Measurements from ENCODE around the gene ITGB5.

ITGB5 gene

DNA sequence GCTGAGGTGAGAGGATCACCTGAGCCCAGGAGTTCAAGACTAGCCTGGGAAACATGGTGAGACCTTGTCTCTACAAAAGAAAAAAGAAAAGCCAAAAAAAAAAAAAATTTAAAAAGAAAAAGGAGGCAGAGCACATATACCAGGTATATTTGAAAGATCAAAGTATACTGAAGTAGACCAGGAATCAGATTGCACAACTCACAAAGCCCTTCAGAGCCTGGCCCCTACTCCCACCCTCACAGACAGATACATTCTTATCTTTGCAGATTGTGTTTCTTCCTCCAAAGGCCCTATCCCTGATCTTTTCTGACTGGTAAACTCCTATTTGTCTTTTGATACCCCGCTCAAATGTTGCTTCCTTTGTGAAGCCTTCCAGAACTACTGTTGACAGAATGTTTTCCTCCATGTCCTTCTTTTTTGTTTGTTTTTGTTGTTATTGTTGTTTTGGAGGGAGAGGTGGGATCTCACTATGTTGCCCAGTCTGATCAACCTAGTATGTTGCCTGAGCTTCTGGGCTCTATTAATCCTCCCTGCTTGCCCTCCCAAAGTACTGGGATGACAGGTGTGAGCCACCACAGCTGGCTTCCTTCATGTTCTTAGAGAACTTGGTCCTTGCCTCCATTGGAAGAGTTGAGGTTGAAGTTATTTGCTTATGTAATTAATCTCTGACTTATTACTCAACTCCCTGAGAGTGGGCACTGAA, 9.8 kb upstream of the ITGB5 start:
- in situ Hi-C loops (cut with MboI; ENCODE audit: low sequenced_read_pairs), result no loop called here

DNA sequence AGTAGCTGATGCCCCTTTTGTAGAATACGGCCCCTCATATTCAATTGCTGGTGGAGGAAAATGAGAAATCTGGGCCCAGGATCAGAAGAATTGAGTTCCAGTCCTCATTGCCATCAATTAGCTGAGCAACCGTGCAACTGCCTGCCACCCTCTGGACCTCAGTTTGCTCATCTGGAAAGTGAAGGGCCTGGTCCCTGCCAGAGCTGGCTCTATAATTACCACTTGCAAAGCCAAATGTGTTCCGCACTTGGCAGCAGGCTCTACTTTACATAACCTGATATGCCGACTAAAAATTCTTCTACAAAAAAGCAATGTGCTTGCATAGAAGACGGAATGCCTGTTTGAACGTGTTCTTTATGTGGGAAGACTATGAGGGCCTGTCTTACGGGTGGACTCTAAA, 8.6 kb upstream of the ITGB5 start:
- in situ Hi-C loops (cut with MboI; ENCODE audit: low sequenced_read_pairs), result no loop called here

DNA sequence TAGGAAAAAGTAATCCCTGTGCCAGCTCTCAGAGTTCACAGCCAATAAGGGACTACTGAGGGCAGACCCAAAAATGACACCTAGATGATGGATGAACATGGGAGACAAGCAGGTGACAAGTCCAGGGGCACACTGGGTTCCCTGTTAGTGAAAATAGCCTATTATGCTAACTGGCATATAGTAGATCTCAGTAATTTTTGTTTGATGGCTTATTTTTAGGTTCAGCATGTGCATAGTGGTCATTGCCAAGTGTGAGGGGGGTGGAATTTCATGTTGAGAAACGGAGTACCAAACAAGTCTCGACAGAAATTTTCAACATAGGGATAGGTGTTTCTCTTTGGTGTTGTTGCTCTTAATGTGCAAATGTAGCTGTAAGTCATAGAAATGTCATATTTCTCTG, 6.4 kb upstream of the ITGB5 start:
- in situ Hi-C loops (cut with MboI; ENCODE audit: low sequenced_read_pairs), result no loop called here

DNA sequence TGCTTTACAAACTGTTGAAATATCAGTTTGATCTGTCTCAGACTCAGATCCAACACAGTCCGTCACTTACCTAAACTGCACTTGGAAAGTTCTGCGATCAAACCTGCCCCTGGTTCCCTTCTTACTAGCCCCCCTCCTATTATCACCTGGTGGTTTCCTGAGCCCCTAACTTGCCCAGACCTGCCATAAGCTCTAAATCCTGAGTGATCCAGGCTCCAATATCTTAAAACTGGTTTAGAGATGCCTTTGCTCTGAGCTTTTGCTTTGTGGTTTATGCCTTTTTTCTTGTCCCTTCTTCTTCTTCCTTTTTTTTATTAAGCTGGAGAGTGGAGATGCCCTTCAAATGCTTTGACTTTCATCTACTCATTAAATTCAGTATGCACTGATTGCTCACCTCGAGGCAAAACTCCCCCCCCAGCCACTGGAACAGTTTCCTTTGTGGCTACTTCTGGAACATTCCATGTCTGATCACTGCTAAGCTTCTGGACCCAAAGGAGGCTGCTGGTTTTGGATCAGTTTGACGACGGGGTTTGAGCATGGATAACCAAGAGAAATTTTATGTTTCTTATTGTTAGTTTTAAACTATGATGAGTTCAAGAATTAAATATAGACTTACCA, 3.5 kb upstream of the ITGB5 start:
- in situ Hi-C loops (cut with MboI; ENCODE audit: low sequenced_read_pairs), result no loop called here

DNA sequence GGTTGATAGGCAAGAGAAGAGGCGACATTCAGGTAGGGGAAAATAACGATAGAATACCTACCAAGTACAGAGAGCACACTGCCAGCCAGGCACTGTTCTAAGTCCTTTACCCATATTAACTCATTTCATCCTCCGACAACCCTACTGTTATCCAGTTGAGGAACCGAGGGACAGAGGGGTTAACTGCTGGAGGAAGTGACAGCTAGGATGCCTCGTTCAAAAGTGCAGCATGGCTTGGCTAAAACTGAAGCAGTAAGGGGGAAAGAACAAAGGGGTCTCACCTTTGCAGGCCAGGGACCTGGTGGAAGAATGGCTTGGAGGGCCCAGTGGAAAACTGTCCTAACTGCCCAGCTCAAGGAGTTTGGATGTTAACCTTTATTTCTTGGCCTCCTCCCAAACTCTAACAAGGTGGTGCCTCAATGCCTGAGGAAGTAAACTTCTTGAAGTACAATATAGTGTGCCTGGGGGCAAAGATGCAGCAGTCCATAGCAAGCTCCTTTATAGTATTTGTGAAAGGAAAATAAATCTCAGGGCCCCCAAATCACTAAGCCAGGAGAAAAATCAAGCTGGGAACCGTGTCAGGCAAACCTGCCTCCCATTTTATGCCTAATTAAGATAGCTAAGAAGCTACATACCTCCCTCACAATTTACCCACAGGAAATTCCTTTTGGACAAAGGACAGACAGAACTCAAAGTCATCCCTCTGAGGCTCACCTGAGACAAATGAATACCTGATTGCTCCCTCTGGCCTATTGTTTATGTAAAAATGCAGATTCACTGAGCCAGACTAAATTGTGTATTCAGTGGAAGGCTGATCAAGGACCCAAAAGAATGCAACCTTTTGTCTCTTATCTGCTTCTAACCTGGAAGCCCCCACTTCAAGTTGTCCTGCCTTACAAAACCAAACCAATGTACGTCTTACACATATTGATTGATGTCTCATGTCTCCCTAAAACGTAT, 1.6 kb upstream of the ITGB5 start:
- in situ Hi-C loops (cut with MboI; ENCODE audit: low sequenced_read_pairs), result no loop called here

DNA sequence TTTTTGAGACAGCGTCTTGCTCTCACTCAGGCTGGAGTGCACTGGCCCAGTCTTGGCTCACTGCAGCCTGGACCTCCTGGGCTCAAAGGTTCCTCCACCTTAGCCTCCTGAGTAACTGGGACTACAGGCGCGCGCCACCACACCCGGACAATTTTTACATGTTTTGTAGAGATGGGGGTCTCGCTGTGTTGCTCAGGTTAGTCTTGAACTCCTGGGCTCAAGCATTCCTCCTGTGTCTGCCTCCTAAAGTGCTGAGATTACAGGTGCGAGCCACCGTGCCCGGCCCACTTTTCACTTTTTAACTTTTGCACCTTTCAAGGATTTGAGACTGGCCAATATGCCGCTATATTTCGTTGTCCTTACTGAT, 750 bp upstream of the ITGB5 start:
- in situ Hi-C loops (cut with MboI; ENCODE audit: low sequenced_read_pairs), result no loop called here

DNA sequence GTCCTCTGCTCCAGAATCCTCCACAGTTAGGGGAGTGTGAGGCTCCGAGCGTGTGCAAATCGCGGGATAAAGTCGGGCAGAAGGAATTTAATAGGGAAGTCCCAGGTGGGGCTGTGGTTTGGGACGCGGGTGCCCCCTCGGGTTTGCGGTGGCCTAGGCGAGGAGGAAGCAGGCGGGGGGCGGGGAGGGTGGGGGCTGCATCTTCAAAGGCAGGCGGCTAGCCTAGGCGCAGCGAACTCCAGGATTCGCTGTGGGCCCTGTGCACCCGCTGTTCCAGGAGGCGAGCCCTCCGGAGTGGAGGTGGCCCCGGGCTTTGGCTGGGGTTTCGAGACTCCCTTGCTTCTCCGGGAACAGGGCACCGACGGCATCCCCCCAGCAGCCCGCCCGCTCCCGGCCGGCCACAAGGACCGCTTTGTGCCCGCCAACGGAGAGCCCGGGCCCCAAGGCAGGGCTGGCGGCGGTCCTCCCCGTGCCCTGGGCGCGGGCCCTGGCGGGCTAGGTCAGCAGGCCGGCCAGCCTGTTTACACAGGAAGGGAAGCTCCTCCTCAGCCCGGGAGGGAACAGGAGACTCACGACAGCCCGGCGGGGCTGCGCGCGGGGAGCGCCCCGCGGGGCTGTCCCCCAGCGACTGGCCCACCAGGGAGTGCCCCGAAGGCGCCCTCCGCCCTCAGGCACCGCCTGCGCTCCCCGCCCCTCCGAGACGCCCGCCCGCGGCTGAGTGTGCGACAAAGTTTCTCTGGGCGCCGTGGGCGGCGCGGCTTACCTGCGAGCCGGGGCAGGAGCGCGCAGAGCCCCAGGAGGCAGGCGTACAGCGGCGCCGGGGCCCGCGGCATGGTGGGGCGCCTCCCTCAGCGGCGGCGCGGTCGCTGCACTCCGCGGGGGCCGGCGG, 753 bp downstream of the ITGB5 start:
- in situ Hi-C loops (cut with MboI; ENCODE audit: low sequenced_read_pairs), result no loop called here

DNA sequence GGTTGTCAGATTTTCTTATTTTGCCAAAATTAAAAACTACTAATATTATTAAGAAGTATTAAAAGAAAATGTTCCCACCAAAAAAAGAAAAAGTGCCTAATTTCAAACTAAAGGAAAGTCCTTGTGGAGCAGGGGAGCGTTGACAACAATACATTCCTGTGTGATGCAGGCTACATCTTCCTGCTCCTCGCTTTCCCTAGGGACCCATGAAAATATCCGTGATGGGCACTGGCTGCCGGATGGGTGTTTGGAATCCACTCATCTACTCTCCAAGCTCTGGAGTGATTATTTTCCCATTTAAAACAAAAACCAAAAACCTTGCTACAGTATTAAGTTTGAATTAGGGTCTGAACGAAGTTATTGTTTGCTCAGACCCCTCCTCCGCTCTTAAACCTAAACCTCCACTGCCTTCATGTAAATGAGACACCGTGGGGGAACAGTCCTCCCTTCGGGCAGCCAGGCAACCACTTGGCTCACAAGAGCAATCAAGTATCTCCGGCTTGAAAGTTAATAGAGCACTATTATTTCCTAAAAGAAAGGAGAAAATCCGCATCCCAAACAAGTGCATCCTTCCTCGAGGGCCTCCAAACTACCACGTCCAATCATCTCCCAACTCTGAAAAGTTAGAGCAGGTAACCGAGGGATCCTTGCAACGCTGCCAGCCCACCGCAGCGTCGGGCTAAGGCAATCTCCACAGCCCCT, 1.5 kb downstream of the ITGB5 start:
- in situ Hi-C loops (cut with MboI; ENCODE audit: low sequenced_read_pairs), result no loop called here

DNA sequence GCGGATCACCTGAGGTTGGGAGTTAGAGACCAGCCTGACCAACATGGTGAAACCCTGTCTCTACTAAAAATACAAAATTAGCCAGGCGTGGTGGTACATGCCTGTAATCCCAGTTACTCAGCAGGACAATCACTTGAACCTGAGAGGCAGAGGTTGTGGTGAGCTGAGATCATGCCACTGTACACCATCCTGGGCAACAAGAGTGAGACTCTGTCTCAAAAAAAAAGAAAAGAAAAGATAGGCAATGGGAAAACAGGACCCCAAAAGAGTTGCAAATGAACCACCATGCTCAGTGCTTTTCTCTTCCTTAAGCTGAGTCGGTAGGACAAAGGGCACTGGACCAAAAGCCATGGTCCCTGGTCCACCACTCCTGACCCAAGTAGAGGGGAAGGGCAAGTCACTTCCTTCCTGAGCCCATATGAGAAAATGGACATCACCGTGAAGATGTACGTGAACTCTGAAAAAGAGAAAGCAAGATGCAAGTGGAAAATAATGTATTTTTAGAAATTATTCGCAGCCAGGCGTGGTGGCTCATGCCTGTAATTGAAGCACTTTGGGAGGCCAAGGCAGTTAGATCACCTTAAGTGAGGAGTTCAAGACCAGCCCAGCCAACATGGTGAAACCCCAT, 2.6 kb downstream of the ITGB5 start:
- in situ Hi-C loops (cut with MboI; ENCODE audit: low sequenced_read_pairs), result no loop called here

DNA sequence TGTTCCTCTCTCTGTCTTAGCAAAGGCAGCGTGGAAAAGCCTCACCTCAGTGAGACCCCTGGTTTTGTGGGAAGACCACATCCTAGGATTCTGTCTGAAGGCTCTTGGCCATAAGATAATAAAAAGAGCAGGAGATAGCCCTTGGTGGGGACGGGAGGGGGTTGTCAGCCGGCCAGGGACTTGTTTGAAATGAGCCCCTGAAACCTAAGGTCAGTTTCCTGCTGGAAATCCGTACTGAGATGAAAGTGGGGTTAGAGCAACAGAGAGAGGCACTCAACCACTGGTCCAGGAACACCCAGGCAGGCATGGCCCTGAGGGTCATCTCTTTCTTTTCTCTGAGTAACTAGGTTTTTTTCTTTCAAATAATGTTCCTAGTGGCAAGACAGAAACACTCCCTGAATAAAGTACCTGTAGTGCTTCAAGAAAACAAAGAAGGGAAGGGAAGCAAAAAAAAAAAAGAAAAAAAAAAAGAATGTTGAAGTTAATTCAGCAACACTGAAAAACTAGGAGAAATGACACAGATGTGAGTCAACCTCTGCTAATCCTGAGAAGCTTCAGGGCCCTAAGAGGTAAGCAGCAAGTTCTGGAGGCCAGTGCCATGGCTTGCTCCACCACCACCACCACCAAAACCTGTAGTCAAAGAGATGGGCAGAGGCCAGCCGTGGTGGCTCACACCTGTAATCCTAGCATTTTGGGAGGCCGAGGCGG, 3.2 kb downstream of the ITGB5 start:
- in situ Hi-C loops (cut with MboI; ENCODE audit: low sequenced_read_pairs), result no loop called here

DNA sequence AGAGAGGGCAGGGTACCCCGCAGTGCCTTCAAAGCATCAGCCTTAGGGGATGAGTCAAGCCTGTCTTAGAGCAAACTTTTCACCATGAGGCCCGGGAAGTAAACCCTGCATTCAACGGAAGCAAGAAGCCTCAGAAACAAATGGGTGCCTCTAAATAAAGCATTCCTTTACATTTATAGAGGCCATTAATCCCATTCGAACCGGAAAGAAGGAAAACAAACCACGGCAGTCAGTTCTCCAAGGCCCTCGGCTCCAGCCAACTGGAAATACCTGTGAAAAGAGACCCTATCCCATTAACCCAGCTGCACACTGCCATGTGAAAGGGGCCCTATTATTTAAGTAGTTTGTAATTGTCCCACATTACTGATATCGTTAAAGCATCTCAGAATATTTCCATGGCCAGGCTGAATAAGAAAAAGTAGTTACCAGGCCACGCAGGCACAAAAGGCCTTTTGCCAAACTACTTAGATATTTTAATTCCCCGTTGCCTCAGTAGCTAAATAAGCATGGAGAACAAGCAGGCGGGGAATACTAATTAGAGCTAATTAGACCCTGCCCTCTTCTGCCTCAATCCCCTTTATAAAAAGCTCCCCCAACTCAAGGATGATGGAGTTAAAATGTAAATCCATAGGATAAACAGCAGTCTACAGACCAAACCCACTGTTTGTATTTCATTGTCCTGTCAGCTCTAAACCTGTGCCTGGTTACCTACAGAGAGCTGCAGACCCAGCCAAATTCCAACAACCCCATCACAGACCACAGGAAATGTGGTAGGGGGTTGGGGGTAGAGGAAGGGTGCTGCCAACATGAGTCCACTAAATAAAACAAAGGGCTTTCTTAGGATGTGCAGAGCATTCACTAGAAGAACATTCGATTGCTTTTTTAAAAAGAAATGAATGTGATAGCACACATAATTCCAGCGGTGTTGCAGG, 4.1 kb downstream of the ITGB5 start:
- in situ Hi-C loops (cut with MboI; ENCODE audit: low sequenced_read_pairs), result no loop called here

DNA sequence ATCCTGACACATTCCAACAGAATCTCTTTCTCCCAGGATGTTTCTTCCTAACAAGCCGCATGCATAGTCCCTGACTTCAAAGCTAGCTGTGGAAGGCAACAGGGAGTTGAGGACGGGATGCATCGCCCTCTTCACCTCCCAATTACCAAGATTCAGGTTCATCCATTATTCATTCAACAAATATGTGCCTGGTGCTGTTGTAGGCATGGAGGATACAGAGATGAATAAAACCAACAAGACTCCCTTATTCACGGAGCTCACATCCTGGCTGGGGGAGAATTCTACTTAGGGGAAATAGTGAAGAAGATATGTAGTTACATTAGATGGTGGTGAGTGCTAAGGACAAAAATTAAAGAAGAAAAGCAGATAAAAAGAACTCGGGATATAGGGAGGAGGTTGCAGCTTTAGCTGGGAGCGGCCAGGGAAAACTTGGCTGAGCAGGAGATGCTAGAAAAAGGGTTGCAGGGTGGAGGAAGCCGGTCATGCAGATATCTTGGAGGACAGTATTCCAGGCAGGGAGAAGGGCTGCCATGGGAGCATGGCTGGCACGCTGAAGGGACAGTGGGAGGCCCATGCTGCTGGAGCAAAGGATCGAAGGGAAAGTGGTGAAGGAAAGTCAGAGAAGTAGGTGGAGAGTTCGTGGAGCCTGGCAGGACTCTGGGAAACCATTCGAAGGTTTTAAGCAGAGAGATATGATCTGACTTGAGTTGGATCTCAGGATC, 5.0 kb downstream of the ITGB5 start:
- in situ Hi-C loops (cut with MboI; ENCODE audit: low sequenced_read_pairs), result no loop called here

DNA sequence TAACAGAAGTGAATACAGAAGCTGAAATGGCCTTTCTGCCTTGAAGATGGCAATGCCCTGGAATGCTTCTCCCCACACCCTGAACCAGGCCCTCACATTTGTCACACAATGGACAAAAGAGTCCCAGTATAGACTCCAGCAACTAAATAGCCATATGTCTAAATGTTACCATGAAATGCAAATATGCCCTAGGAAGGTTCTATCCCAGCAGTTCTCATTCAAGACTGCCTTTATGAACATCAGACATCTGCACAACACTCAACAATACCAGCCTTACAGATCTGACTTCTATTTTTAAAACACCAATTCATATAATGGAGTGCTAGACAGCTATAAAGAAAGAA, 7.9 kb downstream of the ITGB5 start:
- in situ Hi-C loops (cut with MboI; ENCODE audit: low sequenced_read_pairs), result no loop called here

DNA sequence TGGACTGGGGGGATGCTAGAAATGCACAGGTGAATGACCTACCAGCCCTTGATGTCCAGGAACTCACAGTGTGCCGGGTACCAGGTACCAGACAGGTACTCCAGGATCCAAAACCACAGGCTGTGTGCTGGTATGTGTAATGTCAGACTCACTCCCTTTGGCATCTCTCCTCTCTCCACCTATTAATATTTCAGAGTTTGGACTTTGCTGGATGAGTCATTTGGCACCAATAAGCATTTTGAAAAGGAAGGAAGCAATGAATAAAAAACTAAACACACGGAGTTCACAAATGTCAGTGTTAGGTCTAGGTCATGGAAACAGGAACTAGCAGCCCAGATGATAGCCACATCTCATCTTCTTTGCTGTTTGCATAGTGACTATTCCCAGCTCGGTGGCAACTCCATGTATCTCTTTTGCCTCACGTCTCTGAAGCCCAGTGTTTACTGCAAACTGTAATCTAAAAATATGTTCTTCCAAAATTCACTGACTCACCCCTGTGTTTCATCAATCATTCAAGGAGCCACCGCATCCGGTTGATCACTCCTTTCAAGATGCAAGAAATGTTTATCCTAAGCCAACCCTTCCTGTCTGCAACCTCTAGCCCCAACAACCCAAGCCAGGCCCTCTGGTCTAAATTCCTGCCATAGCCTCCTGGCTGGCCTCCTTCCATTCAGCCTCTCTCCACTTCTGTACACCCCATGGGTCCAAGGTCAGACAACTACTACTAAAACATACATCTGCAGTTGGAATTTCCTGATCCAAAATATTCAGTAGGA, 8.4 kb downstream of the ITGB5 start:
- in situ Hi-C loops (cut with MboI; ENCODE audit: low sequenced_read_pairs), result no loop called here

DNA sequence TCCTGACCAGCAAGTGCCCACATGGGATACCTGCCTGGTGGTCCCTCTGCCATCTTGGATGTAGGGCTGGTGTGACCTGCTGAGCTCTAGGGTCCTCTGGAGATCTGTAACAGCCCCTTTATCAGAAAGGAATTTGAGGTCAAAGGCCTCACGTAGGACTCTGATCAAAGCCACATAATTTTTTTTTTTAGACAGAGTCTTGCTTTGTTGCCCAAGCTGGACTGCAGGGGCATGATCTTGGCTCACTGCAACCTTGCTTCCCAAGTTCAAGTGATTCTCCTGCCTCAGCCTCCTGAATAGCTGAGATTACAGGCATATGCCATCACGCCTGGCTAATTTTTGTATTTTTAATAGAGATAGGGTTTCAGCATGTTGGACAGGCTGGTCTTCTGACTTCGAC, 9.5 kb downstream of the ITGB5 start:
- in situ Hi-C loops (cut with MboI; ENCODE audit: low sequenced_read_pairs), result no loop called here

DNA sequence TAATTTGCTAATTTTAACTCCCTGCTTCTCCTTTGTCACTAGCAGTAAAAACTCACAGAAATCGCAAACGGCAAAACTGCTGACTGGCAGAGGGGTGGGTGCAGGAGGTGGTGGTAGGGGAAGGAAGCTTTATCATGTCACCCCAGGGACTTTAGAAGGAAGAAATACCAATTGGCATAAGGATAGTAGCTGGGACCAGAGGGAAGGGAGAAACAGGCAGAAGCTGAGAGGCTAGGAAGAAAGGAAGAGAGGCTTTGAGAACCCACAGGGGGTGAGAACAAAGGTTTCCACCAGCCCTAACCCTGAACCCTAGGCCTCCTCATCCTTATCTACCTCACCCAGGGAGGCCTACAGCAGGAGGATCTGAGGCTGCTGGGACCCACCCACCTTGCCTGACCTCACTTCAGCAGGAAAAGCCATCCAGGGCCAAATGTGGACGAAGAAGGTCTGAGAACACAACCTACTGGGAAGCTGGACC, 10.7 kb downstream of the ITGB5 start:
- in situ Hi-C loops (cut with MboI; ENCODE audit: low sequenced_read_pairs), result no loop called here

DNA sequence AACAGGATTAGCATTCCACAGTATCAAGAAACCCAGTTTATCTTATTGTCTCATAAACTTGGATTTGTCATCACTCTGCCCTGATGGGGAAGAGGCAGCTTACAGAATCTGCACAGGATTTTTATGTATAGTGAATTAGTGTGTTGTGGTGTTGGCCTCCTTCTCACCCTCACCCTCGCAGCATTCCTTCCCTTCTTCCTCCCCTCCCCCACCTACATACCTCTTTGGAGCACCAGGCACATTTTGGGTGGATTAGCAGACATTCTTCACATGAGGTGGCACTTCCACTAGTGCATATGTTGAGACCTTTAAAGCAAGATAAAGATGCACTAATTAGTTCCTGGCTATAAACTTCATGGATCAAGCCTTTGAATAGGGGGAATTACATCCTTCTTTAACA, 13.9 kb downstream of the ITGB5 start:
- in situ Hi-C loops (cut with MboI; ENCODE audit: low sequenced_read_pairs), result no loop called here
